T-helper 17 cell (primary cell): ENCODE data around the gene TFAP2A. TPM values are rescaled to one million over a fixed set of nuclear protein-coding genes. Genes with fewer than 3 reads are reported as not detected.

Source experiments
- ATAC-seq: fragments of 150-1000 bp; cut with Tn5 transposase; 2 replicates; pipeline ENCODE4 v1.10.0; 2021; ENCODE audit warnings: mild to moderate bottlenecking, moderate library complexity
- DNase-seq, 3 donors: peaks; one replicate each; pipeline versions ENCODE4 v3.0.0 to v3.0.0-alpha.2; 2020 to 2021
- H3K9me3 ChIP-seq: one replicate; pipeline ENCODE4 v1.7.0; 2013; ENCODE audit warnings: low read length, mild to moderate bottlenecking; ENCODE audit not compliant: control insufficient read depth, poor library complexity, severe bottlenecking
- H3K27ac Mint-ChIP-seq: one replicate; pipeline ENCODE4 v1.8.0; 2022; ENCODE audit warnings: mild to moderate bottlenecking, moderate library complexity, mixed read lengths
- H3K27me3 Mint-ChIP-seq: one replicate; pipeline ENCODE4 v1.8.0; 2022; ENCODE audit warnings: mixed read lengths
- H3K36me3 Mint-ChIP-seq: one replicate; pipeline ENCODE4 v1.8.0; 2022; ENCODE audit warnings: low read depth, mixed read lengths
- H3K4me1 Mint-ChIP-seq: one replicate; pipeline ENCODE4 v1.8.0; 2022; ENCODE audit warnings: mild to moderate bottlenecking, mixed read lengths
- H3K4me3 Mint-ChIP-seq: one replicate; pipeline ENCODE4 v1.8.0; 2022; ENCODE audit warnings: mild to moderate bottlenecking, moderate library complexity, mixed read lengths
- total RNA-seq, 4 donors: library from RNA in 2 of 4; stranded (reverse) in 2 of 4; gene quantifications; one replicate each; pipeline ENCODE4 v1.2.3 and lab custom pipeline; 2022 to 2026

The TFAP2A gene
- total RNA-seq, 2 donors from 2014 or later = 0.18 to 0.40 TPM

GRCh38 chr6:10421921-10422736 is 7.3 kb upstream of the TFAP2A start:
- Mint-ChIP-seq H3K36me3 (peaks cover 6% of the 10 kb centered on the region), H3K27ac (no peak overlapping the region), H3K4me1 (peaks cover 7% of the 10 kb centered on the region), H3K27me3 (peaks cover 83% of the 10 kb centered on the region), H3K4me3 (no peak overlapping the region)
- no peaks in the 10 kb centered on the region for H3K9me3 ChIP-seq
- ATAC-seq = no peak
- no peak for DNase-seq

GRCh38 chr6:10421158-10421920 is 6.5 kb upstream of the TFAP2A start:
- no peak overlapping the region for H3K4me3 Mint-ChIP-seq

DNA sequence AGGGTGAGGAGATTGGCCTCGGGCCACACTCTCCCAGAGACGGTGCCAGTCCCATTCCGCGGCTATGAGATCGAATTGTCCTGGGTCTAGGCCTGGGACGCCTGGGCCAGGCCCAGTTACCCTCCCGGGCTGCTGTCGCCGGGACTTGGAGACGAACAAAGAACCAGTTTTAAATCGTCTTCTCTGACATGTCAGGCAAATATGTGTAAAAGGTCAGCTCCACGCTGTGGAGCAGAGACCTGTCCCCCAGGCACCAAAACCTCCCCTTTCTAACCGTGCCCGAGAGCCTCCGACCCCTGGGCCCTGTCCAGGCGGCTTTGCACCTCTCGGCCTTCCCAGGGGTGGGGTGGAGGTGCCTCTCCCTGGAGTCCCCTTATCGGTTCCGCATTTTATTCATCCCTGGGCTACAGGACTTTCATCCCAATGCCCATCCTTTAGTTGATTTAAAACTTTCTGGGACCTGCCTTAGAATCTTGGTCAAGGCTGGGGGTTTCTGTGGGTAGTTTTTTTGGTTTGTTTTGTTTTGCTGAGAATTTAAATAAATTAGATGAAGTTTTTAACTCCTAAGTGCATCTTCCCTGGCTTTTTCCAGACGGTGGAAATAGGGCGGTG is 5.8 kb upstream of the TFAP2A start:
- Mint-ChIP-seq H3K4me1 (peaks cover 3% of the 10 kb centered on the region), H3K36me3 (peaks cover 6% of the 10 kb centered on the region), H3K27ac (peak overlapping the region; percentile 34), H3K27me3 (peaks cover 87% of the 10 kb centered on the region), H3K4me3 (peak overlapping the region; percentile 0)
- no peaks in the 10 kb centered on the region for H3K9me3 ChIP-seq
- ATAC-seq = no peak
- no peak for DNase-seq

More at GRCh38 chr6:10421158-10421920, 6.5 kb upstream of the TFAP2A start:
- peaks cover 6% of the 10 kb centered on the region for H3K36me3 Mint-ChIP-seq
- H3K27me3 Mint-ChIP-seq = peaks cover 84% of the 10 kb centered on the region
- DNase-seq = no peak
- no peak for ATAC-seq
- peak overlapping the region; percentile 34 for H3K27ac Mint-ChIP-seq
- no peaks in the 10 kb centered on the region for H3K9me3 ChIP-seq
- peaks cover 3% of the 10 kb centered on the region for H3K4me1 Mint-ChIP-seq

DNA sequence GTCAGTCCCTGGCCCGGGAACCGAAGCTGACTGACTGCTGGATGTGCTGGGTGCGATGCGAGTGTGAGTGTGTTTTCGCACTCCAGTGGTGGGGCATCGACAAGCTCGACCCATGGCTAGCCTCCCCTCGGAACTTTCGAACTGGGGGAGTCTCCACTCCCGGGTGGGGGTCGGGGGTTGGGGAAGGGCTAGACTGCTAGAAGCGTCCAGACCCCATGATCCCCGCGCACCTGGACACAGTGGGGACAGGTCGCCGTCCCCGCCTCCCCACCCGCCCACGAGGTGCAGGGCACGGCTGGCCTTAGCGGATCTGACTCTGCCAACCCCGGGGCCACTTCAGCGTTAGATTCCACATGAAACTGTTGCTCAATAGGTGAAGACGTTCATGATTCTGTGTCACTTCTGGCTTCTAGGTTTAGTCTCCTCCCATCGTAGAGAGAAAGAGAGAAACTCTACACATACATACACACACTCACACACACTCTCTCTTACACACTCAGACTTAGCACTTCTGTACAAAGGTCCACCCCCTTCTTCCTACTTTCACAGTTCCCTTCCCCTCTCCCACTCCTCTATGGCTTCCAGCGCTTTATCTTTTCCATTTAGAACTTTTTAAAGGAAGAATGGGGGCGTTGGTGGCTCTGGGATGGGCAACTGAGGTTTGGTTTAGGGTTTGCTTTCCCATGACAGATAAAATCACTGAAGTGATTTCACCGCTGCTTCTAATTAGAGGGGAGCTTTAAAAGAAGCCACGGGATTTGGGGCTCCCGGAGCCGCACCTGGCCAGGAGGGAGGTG is 5.1 kb upstream of the TFAP2A start:
- H3K27ac Mint-ChIP-seq = peak overlapping the region; percentile 34
- peaks cover 3% of the 10 kb centered on the region for H3K36me3 Mint-ChIP-seq
- no peaks in the 10 kb centered on the region for H3K9me3 ChIP-seq
- H3K27me3 Mint-ChIP-seq = peaks cover 87% of the 10 kb centered on the region
- DNase-seq (no peak), ATAC-seq (no peak)
- H3K4me1 Mint-ChIP-seq = peaks cover 3% of the 10 kb centered on the region
- H3K4me3 Mint-ChIP-seq = peak overlapping the region; percentile 0

DNA sequence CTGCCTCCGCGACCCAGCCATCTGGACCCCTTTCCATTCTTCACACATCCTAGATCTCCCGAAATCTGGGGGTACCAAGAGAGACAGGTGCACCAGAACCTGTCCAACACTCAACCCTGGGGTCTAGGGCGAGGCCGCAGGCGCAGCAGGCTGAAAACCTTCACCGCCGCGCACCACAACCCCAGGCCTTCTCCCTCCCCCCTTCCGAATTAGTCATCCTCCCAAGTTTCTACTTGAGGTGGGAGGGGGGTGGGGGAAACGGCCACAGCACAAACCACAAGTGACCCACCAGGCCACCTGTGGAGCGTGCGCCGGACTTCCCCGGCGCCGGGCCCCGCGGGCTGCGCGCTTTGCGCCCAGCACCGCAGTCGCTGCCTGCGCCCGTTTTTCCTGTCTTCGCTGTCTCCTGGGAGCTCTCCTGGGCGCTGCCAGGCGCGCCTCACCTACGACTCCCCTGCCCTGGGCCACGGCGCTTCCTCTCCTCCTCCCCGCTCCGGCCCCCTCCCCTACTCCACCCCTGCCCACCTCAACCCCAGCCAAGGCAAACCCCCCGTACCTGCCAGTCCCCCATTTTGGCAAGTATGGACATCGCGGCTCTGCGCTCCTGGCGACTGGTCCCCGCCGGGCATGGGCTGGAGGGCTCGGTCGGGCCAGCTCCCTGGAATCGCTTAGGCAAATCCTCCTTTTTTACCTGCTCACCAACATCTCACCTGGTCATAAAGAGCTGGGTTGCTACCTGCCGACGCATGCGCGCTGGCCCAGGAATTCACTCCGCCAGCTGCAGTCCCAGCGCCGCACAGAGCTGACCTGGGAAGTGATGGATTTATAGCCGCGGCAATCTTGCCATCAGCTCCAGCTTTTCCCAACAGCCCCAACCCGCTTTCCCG is 4.2 kb upstream of the TFAP2A start:
- H3K9me3 ChIP-seq = peaks cover 2% of the 10 kb centered on the region
- peaks cover 82% of the 10 kb centered on the region for H3K27me3 Mint-ChIP-seq
- peak overlapping the region; percentile 4 for H3K4me3 Mint-ChIP-seq
- no peak for ATAC-seq
- peaks cover 3% of the 10 kb centered on the region for H3K4me1 Mint-ChIP-seq
- no peak overlapping the region for H3K27ac Mint-ChIP-seq
- no peak for DNase-seq
- peaks cover 3% of the 10 kb centered on the region for H3K36me3 Mint-ChIP-seq

DNA sequence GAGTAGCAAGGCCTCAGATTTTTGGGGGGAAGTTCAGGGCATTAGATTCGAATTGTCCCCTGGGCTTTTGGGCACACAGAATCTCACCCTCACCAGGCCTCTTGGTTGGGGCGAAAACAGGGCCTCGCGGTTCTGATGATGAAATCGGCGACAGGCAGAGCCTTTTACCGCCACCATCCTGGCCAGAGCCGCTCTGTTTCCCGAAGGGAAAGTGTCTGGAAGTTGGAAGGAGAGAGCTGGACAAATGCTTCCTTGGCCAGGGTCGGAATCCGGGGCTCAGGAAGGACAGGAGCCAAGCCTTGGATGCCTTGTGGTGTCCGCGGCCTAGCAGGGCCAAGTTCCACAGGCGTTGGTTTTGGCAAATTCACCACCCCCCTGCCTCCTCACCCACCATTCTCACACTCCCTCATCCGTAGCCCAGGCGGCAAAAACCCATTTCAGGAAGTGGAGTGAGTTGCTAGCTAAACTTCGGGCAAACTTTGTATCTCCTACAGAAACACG is 3.5 kb upstream of the TFAP2A start:
- H3K9me3 ChIP-seq = peaks cover 2% of the 10 kb centered on the region
- peaks cover 4% of the 10 kb centered on the region for H3K4me1 Mint-ChIP-seq
- peaks cover 3% of the 10 kb centered on the region for H3K36me3 Mint-ChIP-seq
- H3K4me3 Mint-ChIP-seq = peak overlapping the region; percentile 4
- no peak for DNase-seq
- no peak overlapping the region for H3K27ac Mint-ChIP-seq
- no peak for ATAC-seq
- H3K27me3 Mint-ChIP-seq = peaks cover 83% of the 10 kb centered on the region

DNA sequence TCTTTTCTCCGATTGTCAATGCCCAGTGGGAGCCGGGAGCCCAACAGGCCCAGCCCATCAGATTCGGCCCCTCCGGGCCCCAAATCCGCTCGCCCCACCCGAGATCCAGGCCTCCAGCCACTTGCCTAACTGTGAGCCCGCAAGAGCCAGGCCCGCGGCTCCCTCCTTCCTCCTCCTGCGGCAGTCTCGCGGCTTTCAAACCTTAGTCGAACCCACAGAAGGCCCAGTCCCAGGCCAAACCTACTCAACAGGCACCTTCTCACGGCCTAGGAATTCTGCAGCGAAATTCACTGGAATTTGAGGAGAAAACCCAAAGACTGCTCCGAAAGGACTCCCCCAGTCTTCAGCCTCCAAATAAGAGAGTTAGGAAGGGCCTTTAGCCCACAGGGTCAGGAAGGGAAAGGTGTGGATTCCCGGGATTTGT is 2.8 kb upstream of the TFAP2A start:
- DNase-seq (no peak), ATAC-seq (no peak)
- Mint-ChIP-seq H3K36me3 (peaks cover under 1% of the 10 kb centered on the region), H3K4me1 (peaks cover 4% of the 10 kb centered on the region), H3K27ac (peak overlapping the region; percentile 79), H3K27me3 (peaks cover 80% of the 10 kb centered on the region), H3K4me3 (no peak overlapping the region)
- H3K9me3 ChIP-seq = peaks cover 2% of the 10 kb centered on the region

GRCh38 chr6:10416863-10417641 is 2.2 kb upstream of the TFAP2A start:
- DNase-seq = no peak
- peak overlapping the region; percentile 79 for H3K27ac Mint-ChIP-seq

DNA sequence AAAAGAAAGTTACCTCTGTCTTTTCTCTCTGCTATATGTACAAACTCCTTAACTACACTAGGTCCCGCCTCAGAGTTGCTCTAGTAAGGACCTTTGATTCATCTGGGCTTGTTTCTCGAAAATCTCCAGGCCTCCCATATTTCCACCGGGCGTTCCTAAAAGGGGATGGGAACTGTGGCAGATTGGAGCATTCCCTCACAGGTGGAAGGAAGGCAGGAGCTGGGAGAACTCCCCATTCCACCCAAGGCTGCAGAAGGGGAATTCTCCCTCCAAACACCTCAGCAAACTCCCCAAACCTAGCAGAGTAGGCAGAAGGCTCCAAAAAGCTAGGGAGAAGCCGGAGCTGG is 1.6 kb upstream of the TFAP2A start:
- Mint-ChIP-seq H3K27ac (peak overlapping the region; percentile 69), H3K36me3 (peaks cover 6% of the 10 kb centered on the region), H3K4me3 (peak overlapping the region; percentile 67), H3K4me1 (peaks cover 9% of the 10 kb centered on the region), H3K27me3 (peaks cover 73% of the 10 kb centered on the region)
- no peak for ATAC-seq
- DNase-seq = no peak
- H3K9me3 ChIP-seq = peaks cover 3% of the 10 kb centered on the region

More at GRCh38 chr6:10416863-10417641, 2.2 kb upstream of the TFAP2A start:
- Mint-ChIP-seq H3K4me1 (peaks cover 7% of the 10 kb centered on the region), H3K27me3 (peaks cover 73% of the 10 kb centered on the region), H3K36me3 (peaks cover 2% of the 10 kb centered on the region), H3K4me3 (peak overlapping the region; percentile 67)
- H3K9me3 ChIP-seq = peaks cover 2% of the 10 kb centered on the region
- ATAC-seq = no peak

GRCh38 chr6:10415617-10416480 is 975 bp upstream of the TFAP2A start:
- peaks cover 69% of the 10 kb centered on the region for H3K27me3 Mint-ChIP-seq
- H3K27ac Mint-ChIP-seq = peak overlapping the region; percentile 69
- DNase-seq (no peak), ATAC-seq (no peak)
- peak overlapping the region; percentile 13 for H3K4me3 Mint-ChIP-seq
- H3K9me3 ChIP-seq = peaks cover 6% of the 10 kb centered on the region
- H3K4me1 Mint-ChIP-seq = peaks cover 9% of the 10 kb centered on the region
- H3K36me3 Mint-ChIP-seq = peaks cover 6% of the 10 kb centered on the region
